HepG2 (cell line): Measurements from ENCODE around the gene SPATS2. TPM values are rescaled to one million over a fixed set of nuclear protein-coding genes. Genes with fewer than 3 reads are reported as not detected.

Source experiments
- ATAC-seq: fragments of 200-7000 bp; cut with Tn5 transposase; 3 replicates; pipeline ENCODE4 v1.9.1; 2020; ENCODE audit warnings: mild to moderate bottlenecking, moderate library complexity
- BruUV-seq: library from RNA; stranded (reverse); fragments of 400-500 nt; replicated peaks from 2 replicates; lab custom pipeline; 2021; lab: Mats Ljungman, UMichigan
- CTCF ChIA-PET: fragments of 300-600 bp; formaldehyde crosslinking; extraction: SDS; loops from one replicate; lab custom pipeline; 2021; ENCODE audit warnings: low total read pairs, inconsistent platforms, low intra/inter-chr PET ratio; lab: Yijun Ruan, JAX
- POLR2A ChIA-PET: fragments of 350-600 bp; sonication (Branson Sonifier 250); formaldehyde crosslinking; loops from one replicate; lab custom pipeline; 2020; ENCODE audit warnings: antibody characterized with exemption, inconsistent platforms; lab: Yijun Ruan, JAX
- DNase-seq: peaks from one replicate; pipeline ENCODE4 v3.0.0-alpha.2; 2015; ENCODE audit warnings: low spot score
- FAIRE-seq: peaks from 3 replicates; lab custom pipeline; 2011; peaks lifted over from hg19 to GRCh38; lab: Jason Lieb, UNC
- H2AFZ ChIP-seq: one replicate; pipeline ENCODE4 v1.6.1; 2011; ENCODE audit warnings: low read length, inconsistent platforms
- H3K27ac ChIP-seq: fragments of 300-600 bp; 3 replicates; pipeline ENCODE4 v1.8.0; 2011; ENCODE audit warnings: mixed run types, mild to moderate bottlenecking, mixed read lengths, low read length, inconsistent platforms; ENCODE audit not compliant: insufficient read depth; ENCODE audit errors: extremely low read length
- H3K27me3 ChIP-seq, 2 experiments: fragments of 200-600 bp in 1 of 2; 2 replicates in 1 of 2; 3 replicates in 1 of 2; pipeline versions ENCODE4 v1.6.0 to v1.8.0; 2011; ENCODE audit warnings: low read length in 2 of 2, mild to moderate bottlenecking in 2 of 2, moderate library complexity in 2 of 2, inconsistent platforms in 1 of 2; ENCODE audit not compliant: insufficient read depth in 2 of 2, control insufficient read depth in 1 of 2
- H3K36me3 ChIP-seq, 2 experiments: fragments of 200-600 bp in 1 of 2; replicated peaks in 1 of 2; 2 replicates in 1 of 2; 3 replicates in 1 of 2; pipeline versions ENCODE4 v1.5.1 to v1.8.0; 2011; ENCODE audit warnings: low read length in 2 of 2, inconsistent platforms in 1 of 2; ENCODE audit not compliant: insufficient read depth in 2 of 2, control insufficient read depth in 1 of 2
- H3K4me1 ChIP-seq: 2 replicates; pipeline ENCODE4 v1.5.1; 2012; ENCODE audit warnings: low read length, inconsistent platforms; ENCODE audit not compliant: insufficient read depth
- H3K4me2 ChIP-seq: 2 replicates; pipeline ENCODE4 v1.6.0; 2011; ENCODE audit warnings: low read depth, low read length, inconsistent platforms
- H3K4me3 ChIP-seq, 3 experiments: fragments of 200-600 bp in 1 of 3; sonication (generic), shearing (Covaris generic) in 1 of 3; replicated peaks in 1 of 3; 2 replicates each; pipeline ENCODE4 v1.5.1; 2011 to 2016; ENCODE audit warnings: low read length in 3 of 3, inconsistent platforms in 2 of 3, low read depth in 2 of 3, mild to moderate bottlenecking in 2 of 3, control low read depth in 1 of 3, mixed read lengths in 1 of 3; ENCODE audit not compliant: insufficient read depth in 1 of 3
- H3K79me2 ChIP-seq: one replicate; pipeline ENCODE4 v1.6.1; 2011; ENCODE audit warnings: low read length, inconsistent platforms; ENCODE audit not compliant: insufficient read depth
- H3K9ac ChIP-seq: 2 replicates; pipeline ENCODE4 v1.6.0; 2011; ENCODE audit warnings: mild to moderate bottlenecking, low read depth, low read length, inconsistent platforms; ENCODE audit not compliant: insufficient read depth
- H3K9me3 ChIP-seq: 2 replicates; pipeline ENCODE4 v1.5.1; 2012; ENCODE audit warnings: mild to moderate bottlenecking, low read length
- H4K20me1 ChIP-seq: 2 replicates; pipeline ENCODE4 v1.6.0; 2011; ENCODE audit warnings: inconsistent platforms, mild to moderate bottlenecking, low read length, moderate library complexity; ENCODE audit not compliant: insufficient read depth
- ATM ChIP-seq: fragments of 450-650 bp; IDR thresholded peaks from 2 replicates; pipeline ENCODE4 v1.7.1; 2017; ENCODE audit warnings: mild to moderate bottlenecking, borderline replicate concordance
- NBN ChIP-seq: fragments of 450-650 bp; conservative IDR thresholded peaks from 2 replicates; pipeline ENCODE4 v1.6.1; 2017
- NR3C1 ChIP-seq: sonication (generic); formaldehyde crosslinking; IDR thresholded peaks from 2 replicates; pipeline ENCODE4 v1.4.0; 2020; ENCODE audit warnings: missing genetic modification reagents
- SP1 ChIP-seq, 2 experiments: fragments of 450-650 bp in 1 of 2; sonication (generic) in 1 of 2; formaldehyde crosslinking in 1 of 2; IDR thresholded peaks; 2 replicates each; pipeline versions ENCODE4 v1.4.0 to v1.6.1; 2016 to 2020; ENCODE audit warnings: missing genetic modification reagents in 1 of 2
- YEATS4 ChIP-seq: sonication (generic); formaldehyde crosslinking; IDR thresholded peaks from 2 replicates; pipeline ENCODE4 v1.4.0; 2020; ENCODE audit warnings: missing genetic modification reagents, borderline replicate concordance
- ZBTB4 ChIP-seq: sonication (generic); formaldehyde crosslinking; IDR thresholded peaks from 2 replicates; pipeline ENCODE4 v1.4.0; 2020; ENCODE audit warnings: missing genetic modification reagents, mild to moderate bottlenecking, borderline replicate concordance
- ZNF33B ChIP-seq: sonication (generic); formaldehyde crosslinking; IDR thresholded peaks from 2 replicates; pipeline ENCODE4 v1.5.1; 2020; ENCODE audit warnings: mild to moderate bottlenecking, missing genetic modification reagents
- ZNF597 ChIP-seq: sonication (generic); formaldehyde crosslinking; IDR thresholded peaks from 2 replicates; pipeline ENCODE4 v1.5.0; 2020; ENCODE audit warnings: missing genetic modification reagents
- WGBS: methylation state at CpG from one replicate; pipeline ENCODE4 v1.1.6; 2017; ENCODE audit warnings: low lambda C conversion rate; 5-methylcytosine and 5-hydroxymethylcytosine counted together
- in situ Hi-C: cut with HindIII; loops from 2 replicates; pipeline ENCODE4 v1.10.0; 2017; ENCODE audit warnings: low pct_unique_long_range_greater_than_20kb; ENCODE audit not compliant: extremely low pct_ligation_motif_present
- intact Hi-C: fragments of 100-400 bp; cut with micrococcal nuclease; formaldehyde crosslinking; loops from one replicate; pipeline ENCODE4 v1.10.0; 2022; ENCODE audit not compliant: unreplicated experiment
- polyA plus RNA-seq, 8 experiments: library from polyadenylated mRNA; depleted of rRNA in 3 of 8; stranded (reverse) in 7 of 8; unstranded in 1 of 8; fragments of >200 nt; fragmentation: Illumina TruSeq in 4 of 8; extraction: Trizol in 4 of 8; gene quantifications; 2 replicates each; pipeline versions ENCODE4 v1.2.1 to v1.2.3, GENCODE V29; 2011 to 2016; ENCODE audit warnings: low read depth in 4 of 8, missing spikeins in 1 of 8, mixed read lengths in 1 of 8; ENCODE audit not compliant: insufficient read depth in 1 of 8
- total RNA-seq, 5 experiments: library from RNA; depleted of rRNA; stranded (reverse); fragments of >200 nt; fragmentation: Illumina TruSeq; extraction: Trizol; gene quantifications; 2 replicates each; pipeline ENCODE4 v1.2.3, GENCODE V29; 2016; ENCODE audit warnings: low read depth in 1 of 5

Gene SPATS2
- total and polyA plus RNA-seq, 2 of the 13 experiments (the other 11 are each of a cell fraction or from before 2014, with no cell fraction given), result 19.3 to 28.1 TPM

GRCh38 chr12:49501895-49502294 is 134.6 kb downstream of the SPATS2 start:
- ChIA-PET POLR2A (no interaction called here), CTCF (no interaction called here)
- DNase-seq (no peak), ATAC-seq (no peak), FAIRE-seq (no peak)
- BruUV-seq, result no TSS peak
- in situ Hi-C loops, result no loop called here
- Histone ChIP-seq H3K27ac (no peak overlapping the region), H3K9me3 (no peaks in the 10 kb centered on the region), H3K4me1 (no peaks in the 10 kb centered on the region), H3K36me3 (peaks cover 3 to 38% of the 10 kb centered on the region in 2 experiments), H3K4me2 (no peak overlapping the region), H3K27me3 (no peaks in the 10 kb centered on the region), H3K4me3 (no peak overlapping the region), H3K79me2 (no peaks in the 10 kb centered on the region), H3K9ac (no peak overlapping the region), H4K20me1 (no peaks in the 10 kb centered on the region), H2AFZ (no peak overlapping the region)
- intact Hi-C loops, result no loop called here
- TF ChIP-seq ATM (no peak), ZNF33B (CRISPR knock-in tag) (no peak), ZNF597 (CRISPR knock-in tag) (no peak), SP1 (IDR thresholded peaks at IDR 0.05) (no peak), SP1 (CRISPR knock-in tag; IDR thresholded peaks at IDR 0.05) (no peak), NR3C1 (CRISPR knock-in tag) (no peak), ZBTB4 (CRISPR knock-in tag) (no peak), YEATS4 (CRISPR knock-in tag) (no peak), NBN (no peak)
- WGBS, result 83% methylated on average over 1 of the region's 1 CpG
